ENCODE data around the gene TCP11.

Gene TCP11

GRCh38 chr6:35080821-35081425 lies 60.2 kb downstream of the TCP11 start:
- H3K27ac Mint-ChIP-seq, result no peak overlapping the region
- DNase-seq (ENCODE audit: low spot score in 2 of 2), result no peak
- ATAC-seq (ENCODE audit: low read depth), result no peak
- H3K36me3 Mint-ChIP-seq, result peaks cover 34% of the 10 kb centered on the region
- H3K4me3 Mint-ChIP-seq, result no peak overlapping the region
- H3K9me3 Mint-ChIP-seq, result no peaks in the 10 kb centered on the region
- H3K4me1 Mint-ChIP-seq, result no peaks in the 10 kb centered on the region
- H3K27me3 Mint-ChIP-seq, result no peaks in the 10 kb centered on the region

- Mint-ChIP-seq H3K36me3 (peaks cover 30% of the 10 kb centered on the region), H3K4me3 (no peak overlapping the region), H3K27me3 (no peaks in the 10 kb centered on the region)
Measured at GRCh38 chr6:35080016-35080680, 61.0 kb downstream of the TCP11 start.

GRCh38 chr6:35079311-35080000 lies 61.7 kb downstream of the TCP11 start:
- no peaks in the 10 kb centered on the region for H3K4me1 Mint-ChIP-seq
- ATAC-seq (ENCODE audit: low read depth) (no peak), DNase-seq (ENCODE audit: low spot score in 2 of 2) (no peak)
- H3K27ac Mint-ChIP-seq, result no peak overlapping the region
- H3K4me3 Mint-ChIP-seq, result no peak overlapping the region
- H3K27me3 Mint-ChIP-seq, result no peaks in the 10 kb centered on the region
- H3K36me3 Mint-ChIP-seq, result peaks cover 29% of the 10 kb centered on the region
- H3K9me3 Mint-ChIP-seq, result no peaks in the 10 kb centered on the region

More at GRCh38 chr6:35080016-35080680, 61.0 kb downstream of the TCP11 start:
- ATAC-seq (ENCODE audit: low read depth) (no peak), DNase-seq (ENCODE audit: low spot score in 2 of 2) (no peak)
- no peak overlapping the region for H3K27ac Mint-ChIP-seq
- no peaks in the 10 kb centered on the region for H3K9me3 Mint-ChIP-seq
- no peaks in the 10 kb centered on the region for H3K4me1 Mint-ChIP-seq

- H3K9me3 Mint-ChIP-seq, result no peaks in the 10 kb centered on the region
- ATAC-seq (ENCODE audit: low read depth) (no peak), DNase-seq (ENCODE audit: low spot score in 2 of 2) (no peak)
- H3K4me1 Mint-ChIP-seq, result no peaks in the 10 kb centered on the region
- H3K36me3 Mint-ChIP-seq, result peaks cover 29% of the 10 kb centered on the region
- no peak overlapping the region for H3K27ac Mint-ChIP-seq
- no peak overlapping the region for H3K4me3 Mint-ChIP-seq
- H3K27me3 Mint-ChIP-seq, result no peaks in the 10 kb centered on the region
Measured at GRCh38 chr6:35078896-35079295, 62.2 kb downstream of the TCP11 start.

- H3K4me3 Mint-ChIP-seq, result no peak overlapping the region
- no peaks in the 10 kb centered on the region for H3K9me3 Mint-ChIP-seq
- no peaks in the 10 kb centered on the region for H3K27me3 Mint-ChIP-seq
- no peak overlapping the region for H3K27ac Mint-ChIP-seq
- H3K4me1 Mint-ChIP-seq, result no peaks in the 10 kb centered on the region
- ATAC-seq (ENCODE audit: low read depth) (no peak), DNase-seq (ENCODE audit: low spot score in 2 of 2) (no peak)
- H3K36me3 Mint-ChIP-seq, result peaks cover 27% of the 10 kb centered on the region
Measured at GRCh38 chr6:35078226-35078850, 62.8 kb downstream of the TCP11 start.

- no peak overlapping the region for H3K27ac Mint-ChIP-seq
- H3K27me3 Mint-ChIP-seq, result no peaks in the 10 kb centered on the region
- H3K4me3 Mint-ChIP-seq, result no peak overlapping the region
- H3K9me3 Mint-ChIP-seq, result no peaks in the 10 kb centered on the region
- ATAC-seq (ENCODE audit: low read depth), result no peak
- no peak for DNase-seq (ENCODE audit: low spot score in 2 of 2)
- no peaks in the 10 kb centered on the region for H3K4me1 Mint-ChIP-seq
- H3K36me3 Mint-ChIP-seq, result peaks cover 24% of the 10 kb centered on the region
Measured at GRCh38 chr6:35077713-35078105, 63.4 kb downstream of the TCP11 start.

- DNase-seq (ENCODE audit: low spot score in 2 of 2), result no peak
- Mint-ChIP-seq H3K36me3 (peaks cover 21% of the 10 kb centered on the region), H3K9me3 (no peaks in the 10 kb centered on the region), H3K27me3 (no peaks in the 10 kb centered on the region), H3K4me3 (no peak overlapping the region), H3K4me1 (no peaks in the 10 kb centered on the region), H3K27ac (no peak overlapping the region)
- ATAC-seq (ENCODE audit: low read depth), result no peak
Measured at GRCh38 chr6:35076997-35077712, 64.0 kb downstream of the TCP11 start.

GRCh38 chr6:35073766-35074471 lies 67.2 kb downstream of the TCP11 start:
- Mint-ChIP-seq H3K36me3 (peaks cover 11% of the 10 kb centered on the region), H3K4me1 (no peaks in the 10 kb centered on the region), H3K27me3 (no peaks in the 10 kb centered on the region), H3K4me3 (no peak overlapping the region), H3K9me3 (no peaks in the 10 kb centered on the region), H3K27ac (no peak overlapping the region)
- no peak for DNase-seq (ENCODE audit: low spot score in 2 of 2)
- ATAC-seq (ENCODE audit: low read depth), result no peak

GRCh38 chr6:35073211-35073610 lies 67.9 kb downstream of the TCP11 start:
- no peaks in the 10 kb centered on the region for H3K9me3 Mint-ChIP-seq
- H3K4me3 Mint-ChIP-seq, result no peak overlapping the region
- peaks cover 13% of the 10 kb centered on the region for H3K36me3 Mint-ChIP-seq
- H3K27ac Mint-ChIP-seq, result no peak overlapping the region
- H3K4me1 Mint-ChIP-seq, result no peaks in the 10 kb centered on the region
- H3K27me3 Mint-ChIP-seq, result no peaks in the 10 kb centered on the region
- ATAC-seq (ENCODE audit: low read depth), result no peak
- DNase-seq (ENCODE audit: low spot score in 2 of 2), result no peak

GRCh38 chr6:35072698-35073055 lies 68.5 kb downstream of the TCP11 start:
- no peak overlapping the region for H3K4me3 Mint-ChIP-seq
- H3K9me3 Mint-ChIP-seq, result no peaks in the 10 kb centered on the region
- ATAC-seq (ENCODE audit: low read depth) (no peak), DNase-seq (ENCODE audit: low spot score in 2 of 2) (no peak)
- no peak overlapping the region for H3K27ac Mint-ChIP-seq
- peaks cover 14% of the 10 kb centered on the region for H3K36me3 Mint-ChIP-seq
- no peaks in the 10 kb centered on the region for H3K4me1 Mint-ChIP-seq
- H3K27me3 Mint-ChIP-seq, result no peaks in the 10 kb centered on the region

- Mint-ChIP-seq H3K27me3 (no peaks in the 10 kb centered on the region), H3K36me3 (peaks cover 14% of the 10 kb centered on the region), H3K9me3 (no peaks in the 10 kb centered on the region), H3K4me1 (no peaks in the 10 kb centered on the region), H3K4me3 (no peak overlapping the region), H3K27ac (no peak overlapping the region)
- no peak for DNase-seq (ENCODE audit: low spot score in 2 of 2)
- ATAC-seq (ENCODE audit: low read depth), result no peak
Measured at GRCh38 chr6:35072051-35072697, 69.0 kb downstream of the TCP11 start.

GRCh38 chr6:35071347-35071994 lies 69.7 kb downstream of the TCP11 start:
- DNase-seq (ENCODE audit: low spot score in 2 of 2) (no peak), ATAC-seq (ENCODE audit: low read depth) (no peak)
- Mint-ChIP-seq H3K9me3 (no peaks in the 10 kb centered on the region), H3K27ac (no peak overlapping the region), H3K4me3 (no peak overlapping the region), H3K36me3 (peaks cover 8% of the 10 kb centered on the region), H3K4me1 (no peaks in the 10 kb centered on the region), H3K27me3 (no peaks in the 10 kb centered on the region)

GRCh38 chr6:35070111-35070510 lies 71.0 kb downstream of the TCP11 start:
- ATAC-seq (ENCODE audit: low read depth) (no peak), DNase-seq (ENCODE audit: low spot score in 2 of 2) (no peak)
- no peaks in the 10 kb centered on the region for H3K9me3 Mint-ChIP-seq
- no peak overlapping the region for H3K27ac Mint-ChIP-seq
- H3K4me3 Mint-ChIP-seq, result no peak overlapping the region
- H3K36me3 Mint-ChIP-seq, result peaks cover 11% of the 10 kb centered on the region
- H3K27me3 Mint-ChIP-seq, result no peaks in the 10 kb centered on the region
- H3K4me1 Mint-ChIP-seq, result no peaks in the 10 kb centered on the region

Measured in memory B cell (primary cell).